Activated CD8-positive, alpha-beta memory T cell treated with anti-CD3 and anti-CD28 coated beads for 36 hours (primary cell): ENCODE results near the gene INPP5K. TPM values are rescaled to one million over a fixed set of nuclear protein-coding genes. Genes with fewer than 3 reads are reported as not detected.
"Not testable (repeated sequence)": the region's sequence is repeated elsewhere in the genome, so short reads cannot be mapped to it uniquely, and the experiment has no call there.

Experiments used
- CTCF ChIA-PET: fragments of 350-600 bp; sonication (Branson Sonifier 250); formaldehyde crosslinking; loops from one replicate; lab custom pipeline; 2021; ENCODE audit warnings: antibody characterized with exemption; lab: Charles Lee
- POLR2A ChIA-PET: fragments of 350-600 bp; sonication (Branson Sonifier 250); formaldehyde crosslinking; loops from one replicate; lab custom pipeline; 2021; ENCODE audit warnings: antibody characterized with exemption; lab: Charles Lee
- total RNA-seq, 2 experiments: library from RNA; stranded (reverse); gene quantifications; one replicate each; pipeline ENCODE4 v1.2.3, GENCODE V29; 2021

INPP5K gene
- total RNA-seq, 2 experiments from 2014 or later, result 22.6 to 23.7 TPM

- POLR2A ChIA-PET, result interaction anchor here (0.5 to 2.2 kb wide), 7 partner anchors 24 to 319 kb away, joined by 3 to 7 read pairs (median 5); no protein-coding TSS in a partner anchor
- CTCF ChIA-PET, result interaction anchor here (1.0 to 2.4 kb wide), 10 partner anchors 10 to 150 kb away, joined by 3 to 16 read pairs (median 5); partner anchors contain the start of genes CRK, MYO1C, RILP and YWHAE
These were observed 598 bp downstream of the INPP5K start for GRCh38 chr17:1515640-1516387.

GRCh38 chr17:1512351-1512750, 4.1 kb downstream of the INPP5K start:
- POLR2A ChIA-PET, result interaction anchor here (0.6 kb wide), 1 partner anchor 26 kb away, joined by 5 read pairs; no protein-coding TSS in a partner anchor
- CTCF ChIA-PET, result interaction anchor here (1.5 kb wide), 1 partner anchor 13 kb away, joined by 3 read pairs; no protein-coding TSS in a partner anchor

- CTCF ChIA-PET, result no interaction called here
- POLR2A ChIA-PET, result no interaction called here
These were observed 4.6 kb downstream of the INPP5K start for GRCh38 chr17:1511756-1512321.

- CTCF ChIA-PET, result no interaction called here
- POLR2A ChIA-PET, result no interaction called here
These were observed 5.1 kb downstream of the INPP5K start for GRCh38 chr17:1511290-1511689.

- CTCF ChIA-PET, result interaction anchor here (0.6 kb wide), 1 partner anchor 145 kb away, joined by 4 read pairs; no protein-coding TSS in a partner anchor
- POLR2A ChIA-PET, result no interaction called here
These were observed 7.0 kb downstream of the INPP5K start for GRCh38 chr17:1509290-1509881.

GRCh38 chr17:1508709-1509108, 7.7 kb downstream of the INPP5K start:
- CTCF ChIA-PET, POLR2A ChIA-PET: not testable (repeated sequence)

GRCh38 chr17:1506649-1507267, 9.7 kb downstream of the INPP5K start:
- POLR2A ChIA-PET, result no interaction called here
- CTCF ChIA-PET, result no interaction called here

GRCh38 chr17:1505586-1505985, 10.8 kb downstream of the INPP5K start:
- ChIA-PET POLR2A (no interaction called here), CTCF (interaction anchor here (1.5 kb wide), 1 partner anchor 10 kb away, joined by 5 read pairs; no protein-coding TSS in a partner anchor)

- POLR2A ChIA-PET, result no interaction called here
- CTCF ChIA-PET, result interaction anchor here (0.9 to 1.5 kb wide), 2 partner anchors 10 to 140 kb away, joined by 3 to 5 read pairs; no protein-coding TSS in a partner anchor
These were observed 11.5 kb downstream of the INPP5K start for GRCh38 chr17:1504866-1505265.

- ChIA-PET CTCF (no interaction called here), POLR2A (no interaction called here)
These were observed 12.7 kb downstream of the INPP5K start for GRCh38 chr17:1503699-1504098.

GRCh38 chr17:1498869-1499268, 17.5 kb downstream of the INPP5K start:
- CTCF ChIA-PET, result interaction anchor here (2.7 kb wide), 1 partner anchor 17 kb away, joined by 8 read pairs; the partner anchor contains the start of gene INPP5K
- POLR2A ChIA-PET, result no interaction called here

- CTCF ChIA-PET, result no interaction called here
- POLR2A ChIA-PET, result no interaction called here
These were observed 18.2 kb downstream of the INPP5K start for GRCh38 chr17:1498233-1498632.

GRCh38 chr17:1497831-1498230, 18.6 kb downstream of the INPP5K start:
- CTCF ChIA-PET, result no interaction called here
- POLR2A ChIA-PET, result no interaction called here

- ChIA-PET CTCF (interaction anchor here (0.5 kb wide), 1 partner anchor 63 kb away, joined by 3 read pairs; no protein-coding TSS in a partner anchor), POLR2A (no interaction called here)
These were observed 19.5 kb downstream of the INPP5K start for GRCh38 chr17:1496869-1497268.

- POLR2A ChIA-PET, result no interaction called here
- CTCF ChIA-PET, result no interaction called here
These were observed 21.0 kb downstream of the INPP5K start for GRCh38 chr17:1495265-1495989.

GRCh38 chr17:1494736-1495253, 21.6 kb downstream of the INPP5K start:
- ChIA-PET POLR2A (no interaction called here), CTCF (no interaction called here)

- CTCF ChIA-PET, result no interaction called here
- POLR2A ChIA-PET, result no interaction called here
These were observed 22.2 kb downstream of the INPP5K start for GRCh38 chr17:1494203-1494602.

- ChIA-PET POLR2A (no interaction called here), CTCF (interaction anchor here (1.4 kb wide), 1 partner anchor 23 kb away, joined by 5 read pairs; the partner anchor contains the start of gene INPP5K)
These were observed 23.0 kb downstream of the INPP5K start for GRCh38 chr17:1493291-1493980.
